Naive thymus-derived CD4-positive, alpha-beta T cell (primary cell): ENCODE data around the gene IRX2. TPM values are rescaled to one million over a fixed set of nuclear protein-coding genes. Genes with fewer than 3 reads are reported as not detected.

Experiments
- ATAC-seq: fragments of 150-1000 bp; cut with Tn5 transposase; 2 replicates; pipeline ENCODE4 v1.10.0; 2021; ENCODE audit warnings: mild to moderate bottlenecking, moderate library complexity
- CTCF ChIA-PET: fragments of 350-600 bp; sonication (Branson Sonifier 250); formaldehyde crosslinking; loops from one replicate; lab custom pipeline; 2021; ENCODE audit warnings: antibody characterized with exemption; lab: Charles Lee
- POLR2A ChIA-PET: fragments of 350-600 bp; sonication (Branson Sonifier 250); formaldehyde crosslinking; loops from one replicate; lab custom pipeline; 2021; ENCODE audit warnings: antibody characterized with exemption, inconsistent platforms; lab: Charles Lee
- DNase-seq, 9 donors: peaks; one replicate each; pipeline versions ENCODE4 v3.0.0 to v3.0.0-alpha.2; 2020 to 2022; ENCODE audit warnings: mixed read lengths in 1 of 9
- H3K27ac ChIP-seq: one replicate; pipeline ENCODE4 v1.7.0; 2013; ENCODE audit warnings: mild to moderate bottlenecking, low read depth, low read length, moderate library complexity
- H3K27me3 ChIP-seq, 2 donors: one replicate each; pipeline ENCODE4 v1.7.0; 2013; ENCODE audit warnings: low read length in 2 of 2, mild to moderate bottlenecking in 2 of 2, moderate library complexity in 2 of 2; ENCODE audit not compliant: control insufficient read depth in 2 of 2, insufficient read depth in 2 of 2
- H3K36me3 ChIP-seq, 3 experiments: 1 replicate in 2 of 3; 2 replicates in 1 of 3; pipeline ENCODE4 v1.7.0; 2013; ENCODE audit warnings: low read length in 3 of 3, mild to moderate bottlenecking in 3 of 3, moderate library complexity in 1 of 3; ENCODE audit not compliant: insufficient read depth in 3 of 3, control insufficient read depth in 2 of 3
- H3K4me1 ChIP-seq, 2 donors: one replicate each; pipeline ENCODE4 v1.7.0; 2013; ENCODE audit warnings: low read length in 2 of 2, mild to moderate bottlenecking in 2 of 2, moderate library complexity in 1 of 2; ENCODE audit not compliant: control insufficient read depth in 2 of 2, insufficient read depth in 2 of 2
- H3K4me3 ChIP-seq: 2 replicates; pipeline ENCODE4 v1.7.0; 2013; ENCODE audit warnings: mild to moderate bottlenecking, low read length
- H3K9me3 ChIP-seq, 3 experiments: 1 replicate in 2 of 3; 2 replicates in 1 of 3; pipeline ENCODE4 v1.7.0; 2013; ENCODE audit warnings: low read length in 3 of 3; ENCODE audit not compliant: control insufficient read depth in 2 of 3
- H3K27ac Mint-ChIP-seq, 9 donors: one replicate each; pipeline ENCODE4 v1.8.0; 2020 to 2022; ENCODE audit warnings: mixed read lengths in 9 of 9, mild to moderate bottlenecking in 8 of 9, moderate library complexity in 5 of 9, inconsistent platforms in 2 of 9
- H3K27me3 Mint-ChIP-seq, 5 donors: one replicate each; pipeline ENCODE4 v1.8.0; 2021 to 2022; ENCODE audit warnings: mixed read lengths in 5 of 5, mild to moderate bottlenecking in 1 of 5
- H3K36me3 Mint-ChIP-seq, 5 donors: one replicate each; pipeline ENCODE4 v1.8.0; 2020 to 2022; ENCODE audit warnings: mixed read lengths in 5 of 5, mild to moderate bottlenecking in 3 of 5, inconsistent platforms in 1 of 5
- H3K4me1 Mint-ChIP-seq, 7 donors: one replicate each; pipeline ENCODE4 v1.8.0; 2020 to 2022; ENCODE audit warnings: mixed read lengths in 7 of 7, mild to moderate bottlenecking in 3 of 7, inconsistent platforms in 1 of 7
- H3K4me3 Mint-ChIP-seq, 10 donors: one replicate each; pipeline ENCODE4 v1.8.0; 2020 to 2022; ENCODE audit warnings: mild to moderate bottlenecking in 10 of 10, mixed read lengths in 10 of 10, moderate library complexity in 6 of 10, inconsistent platforms in 2 of 10
- H3K9me3 Mint-ChIP-seq, 11 donors: one replicate each; pipeline ENCODE4 v1.8.0; 2020 to 2022; ENCODE audit warnings: mixed read lengths in 11 of 11, mild to moderate bottlenecking in 4 of 11, inconsistent platforms in 1 of 11, moderate library complexity in 1 of 11
- intact Hi-C, 2 donors: fragments of 100-400 bp; cut with micrococcal nuclease; formaldehyde crosslinking; loops; one replicate each; pipeline ENCODE4 v1.15.1; 2023
- polyA plus RNA-seq, 2 donors: library from polyadenylated mRNA; unstranded; fragments of 300-500 nt; fragmentation: Illumina TruSeq; gene quantifications; one replicate each; pipeline ENCODE4 v1.2.3, GENCODE V29; 2021
- total RNA-seq, 6 experiments: library from RNA in 5 of 6; stranded (reverse) in 5 of 6; gene quantifications; 1 replicate in 5 of 6; 2 replicates in 1 of 6; pipeline ENCODE4 v1.2.3 and lab custom pipeline; 2021 to 2026

IRX2 gene
- total and polyA plus RNA-seq, 7 experiments from 2014 or later: not detected

DNA sequence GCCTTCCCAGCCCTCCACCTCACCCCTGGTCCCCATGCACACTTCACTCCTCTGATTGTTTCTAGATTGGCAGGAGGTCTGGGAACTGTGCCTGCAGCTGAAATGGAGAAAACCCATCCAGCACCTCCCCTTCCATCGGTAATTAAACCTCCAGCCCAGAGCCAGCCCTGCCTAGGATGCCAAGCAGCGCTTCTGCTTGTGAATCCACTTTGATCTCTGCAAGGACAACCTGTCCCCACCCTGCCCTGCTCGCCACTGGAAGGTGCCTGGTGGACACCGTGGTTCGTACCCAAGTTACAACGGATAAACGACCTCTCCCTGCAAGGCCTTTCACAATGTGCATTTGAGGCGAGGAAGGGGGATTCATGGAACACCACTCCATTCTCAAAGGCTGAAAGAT lies 50.6 kb downstream of the IRX2 start:
- Mint-ChIP-seq H3K27ac (no peak overlapping the region), H3K4me3 (no peak overlapping the region), H3K4me1 (peaks cover 0 to 3% (median 0%) of the 10 kb centered on the region in 7 donors), H3K9me3 (peaks cover 0 to 13% (median 0%) of the 10 kb centered on the region in 11 donors), H3K36me3 (no peaks in the 10 kb centered on the region), H3K27me3 (peaks cover 0 to 28% (median 4%) of the 10 kb centered on the region in 5 donors)
- Histone ChIP-seq H3K27me3 (no peaks in the 10 kb centered on the region), H3K36me3 (no peaks in the 10 kb centered on the region), H3K27ac (no peak overlapping the region), H3K4me1 (no peaks in the 10 kb centered on the region), H3K9me3 (no peaks in the 10 kb centered on the region), H3K4me3 (no peak overlapping the region)
- CTCF ChIA-PET: no interaction called here
- DNase-seq: no peak
- intact Hi-C loops: no loop called here
- no peak for ATAC-seq
- POLR2A ChIA-PET: no interaction called here

GRCh38 chr5:2699686-2700085 lies 51.8 kb downstream of the IRX2 start:
- H3K36me3 Mint-ChIP-seq: no peaks in the 10 kb centered on the region
- POLR2A ChIA-PET: no interaction called here
- Histone ChIP-seq H3K27ac (no peak overlapping the region), H3K4me1 (no peaks in the 10 kb centered on the region), H3K27me3 (no peaks in the 10 kb centered on the region), H3K36me3 (no peaks in the 10 kb centered on the region), H3K9me3 (no peaks in the 10 kb centered on the region), H3K4me3 (no peak overlapping the region)
- CTCF ChIA-PET: no interaction called here
- peaks cover 0 to 11% (median 2%) of the 10 kb centered on the region in 11 donors for H3K9me3 Mint-ChIP-seq
- no peak overlapping the region for H3K4me3 Mint-ChIP-seq
- H3K4me1 Mint-ChIP-seq: no peaks in the 10 kb centered on the region
- intact Hi-C loops: no loop called here
- DNase-seq: no peak
- peak; percentile 19 for ATAC-seq
- H3K27ac Mint-ChIP-seq: no peak overlapping the region
- H3K27me3 Mint-ChIP-seq: peaks cover 0 to 22% (median 0%) of the 10 kb centered on the region in 5 donors

DNA sequence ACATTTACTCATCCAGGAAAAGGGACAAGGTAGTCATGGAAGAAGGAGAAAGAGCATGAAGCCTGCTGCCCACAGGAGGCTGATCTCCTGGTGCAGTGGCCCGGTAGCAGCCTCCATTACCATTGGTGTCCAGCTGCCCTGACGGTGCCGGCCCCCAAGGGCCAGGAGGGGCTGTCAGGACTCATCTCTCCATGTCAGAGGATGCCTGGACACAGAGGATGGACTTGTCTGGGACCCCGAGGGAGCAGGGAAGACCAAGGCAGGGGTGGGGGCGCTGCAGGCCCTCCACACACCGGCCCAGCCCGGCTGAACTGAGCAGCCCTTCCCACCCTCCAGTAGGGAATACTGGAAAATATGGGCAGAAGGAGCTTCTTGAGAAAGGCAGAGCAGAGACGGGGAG lies 52.2 kb downstream of the IRX2 start:
- no peak for DNase-seq
- H3K4me3 ChIP-seq: no peak overlapping the region
- no peaks in the 10 kb centered on the region for H3K4me1 Mint-ChIP-seq
- peak; percentile 10 for ATAC-seq
- H3K27me3 ChIP-seq: no peaks in the 10 kb centered on the region
- CTCF ChIA-PET: no interaction called here
- no peaks in the 10 kb centered on the region for H3K36me3 Mint-ChIP-seq
- peaks cover 0 to 22% (median 0%) of the 10 kb centered on the region in 5 donors for H3K27me3 Mint-ChIP-seq
- intact Hi-C loops: no loop called here
- H3K27ac ChIP-seq: no peak overlapping the region
- no peaks in the 10 kb centered on the region for H3K9me3 ChIP-seq
- POLR2A ChIA-PET: no interaction called here
- H3K36me3 ChIP-seq: no peaks in the 10 kb centered on the region
- H3K27ac Mint-ChIP-seq: no peak overlapping the region
- H3K4me3 Mint-ChIP-seq: no peak overlapping the region
- peaks cover 0 to 11% (median 4%) of the 10 kb centered on the region in 11 donors for H3K9me3 Mint-ChIP-seq
- no peaks in the 10 kb centered on the region for H3K4me1 ChIP-seq

GRCh38 chr5:2698581-2698980 lies 52.9 kb downstream of the IRX2 start:
- no peaks in the 10 kb centered on the region for H3K27me3 ChIP-seq
- no peaks in the 10 kb centered on the region for H3K4me1 ChIP-seq
- ChIA-PET CTCF (no interaction called here), POLR2A (no interaction called here)
- no peak overlapping the region for H3K27ac ChIP-seq
- no peaks in the 10 kb centered on the region for H3K9me3 ChIP-seq
- DNase-seq: no peak
- no peak overlapping the region for H3K4me3 Mint-ChIP-seq
- ATAC-seq: no peak
- H3K4me3 ChIP-seq: no peak overlapping the region
- no peaks in the 10 kb centered on the region for H3K36me3 Mint-ChIP-seq
- no peak overlapping the region for H3K27ac Mint-ChIP-seq
- H3K4me1 Mint-ChIP-seq: no peaks in the 10 kb centered on the region
- H3K27me3 Mint-ChIP-seq: peaks cover 0 to 16% (median 0%) of the 10 kb centered on the region in 5 donors
- peaks cover 0 to 12% (median 4%) of the 10 kb centered on the region in 11 donors for H3K9me3 Mint-ChIP-seq
- intact Hi-C loops: no loop called here
- no peaks in the 10 kb centered on the region for H3K36me3 ChIP-seq

DNA sequence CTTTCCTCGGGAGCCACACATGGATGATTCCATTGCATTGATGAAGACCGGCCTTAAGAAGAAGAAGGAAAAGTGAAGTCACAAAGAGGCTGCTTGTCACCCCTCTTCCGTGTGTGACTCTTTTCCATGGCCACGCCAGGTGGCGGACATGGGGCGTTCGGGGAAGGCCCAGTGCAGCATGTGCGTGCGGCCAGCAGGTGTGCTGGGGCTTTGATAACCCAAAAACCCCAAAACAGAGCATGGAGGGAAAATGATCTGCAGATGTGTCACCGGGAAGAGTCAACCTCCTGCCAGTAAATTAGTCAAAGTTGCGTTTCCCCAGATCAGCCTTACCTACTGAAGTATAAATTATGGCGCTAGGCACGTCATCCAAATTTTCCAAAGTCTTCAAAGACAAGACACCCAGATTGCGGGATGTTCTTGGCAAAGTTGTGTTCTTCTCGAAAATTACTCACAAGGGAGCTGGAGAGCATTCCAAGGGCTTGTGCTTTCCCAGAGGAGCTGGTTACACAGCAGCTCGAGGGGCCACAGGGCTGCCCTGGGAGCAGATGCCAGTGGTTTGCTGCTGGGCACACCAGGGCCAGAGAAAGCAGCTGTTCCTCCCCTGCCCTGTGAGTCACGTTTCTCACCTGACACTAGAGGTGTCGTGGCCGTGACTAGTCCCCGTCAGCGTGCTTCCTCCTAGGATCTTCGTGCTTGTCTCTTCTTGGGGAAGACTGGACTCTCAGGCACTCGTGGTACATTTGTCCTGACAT lies 53.9 kb downstream of the IRX2 start:
- peaks cover 0 to 16% (median 0%) of the 10 kb centered on the region in 5 donors for H3K27me3 Mint-ChIP-seq
- H3K27ac Mint-ChIP-seq: no peak overlapping the region
- H3K4me3 Mint-ChIP-seq: no peak overlapping the region
- DNase-seq (no peak), ATAC-seq (no peak)
- ChIA-PET POLR2A (no interaction called here), CTCF (no interaction called here)
- no peaks in the 10 kb centered on the region for H3K36me3 ChIP-seq
- no peak overlapping the region for H3K4me3 ChIP-seq
- no peaks in the 10 kb centered on the region for H3K27me3 ChIP-seq
- intact Hi-C loops: no loop called here
- no peaks in the 10 kb centered on the region for H3K4me1 Mint-ChIP-seq
- no peaks in the 10 kb centered on the region for H3K36me3 Mint-ChIP-seq
- H3K9me3 Mint-ChIP-seq: peaks cover 0 to 12% (median 4%) of the 10 kb centered on the region in 11 donors
- no peaks in the 10 kb centered on the region for H3K9me3 ChIP-seq
- no peak overlapping the region for H3K27ac ChIP-seq
- no peaks in the 10 kb centered on the region for H3K4me1 ChIP-seq

DNA sequence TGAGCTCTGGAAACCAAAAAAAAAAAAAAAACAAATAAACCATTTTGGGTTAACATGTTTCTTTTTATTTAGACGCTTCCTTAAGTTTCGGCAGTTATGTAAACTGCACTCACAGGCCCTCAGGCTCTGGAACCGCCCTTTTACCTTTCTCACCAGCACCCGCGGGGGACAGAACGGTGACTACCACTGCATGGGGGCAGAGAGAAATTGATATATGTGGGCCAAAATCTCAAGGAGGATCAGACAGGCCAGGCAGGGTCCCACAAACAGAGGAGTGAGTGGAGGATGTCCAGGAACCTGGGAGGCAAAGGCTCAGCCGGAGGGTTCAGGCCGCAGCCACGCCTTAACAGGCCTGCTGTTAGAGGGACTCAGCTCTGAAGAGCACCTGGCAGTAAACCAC lies 54.4 kb downstream of the IRX2 start:
- no peaks in the 10 kb centered on the region for H3K36me3 Mint-ChIP-seq
- no peak overlapping the region for H3K4me3 ChIP-seq

More for the DNA sequence above, 54.4 kb downstream of the IRX2 start:
- ChIA-PET POLR2A (no interaction called here), CTCF (no interaction called here)
- no peak for ATAC-seq
- H3K27ac ChIP-seq: no peak overlapping the region
- no peaks in the 10 kb centered on the region for H3K27me3 ChIP-seq
- Mint-ChIP-seq H3K4me3 (no peak overlapping the region), H3K27ac (no peak overlapping the region), H3K9me3 (peaks cover 0 to 14% (median 5%) of the 10 kb centered on the region in 11 donors), H3K4me1 (peaks cover 0 to 1% (median 0%) of the 10 kb centered on the region in 7 donors), H3K27me3 (peaks cover 0 to 16% (median 0%) of the 10 kb centered on the region in 5 donors)
- H3K9me3 ChIP-seq: no peaks in the 10 kb centered on the region
- no peaks in the 10 kb centered on the region for H3K4me1 ChIP-seq
- DNase-seq: no peak
- intact Hi-C loops: no loop called here
- no peaks in the 10 kb centered on the region for H3K36me3 ChIP-seq
